GM12872 (cell line): ENCODE data around the gene AFF1.

Experiments
- CTCF ChIP-seq: IDR thresholded peaks from 3 replicates; pipeline ENCODE4 v1.5.1; 2011; ENCODE audit warnings: low read depth, mild to moderate bottlenecking, low read length, moderate library complexity; ENCODE audit not compliant: insufficient read depth

The AFF1 gene

GRCh38 chr4:87025023-87025613 is 90.3 kb downstream of the AFF1 start:
- TF ChIP-seq CTCF: no peak

GRCh38 chr4:87025614-87026041 is 90.8 kb downstream of the AFF1 start:
- TF ChIP-seq CTCF: no peak

GRCh38 chr4:87026800-87027495 is 92.1 kb downstream of the AFF1 start:
- no peak for TF ChIP-seq CTCF

GRCh38 chr4:87029356-87029755 is 94.5 kb downstream of the AFF1 start:
- no peak for TF ChIP-seq CTCF

- no peak for TF ChIP-seq CTCF
Observed at GRCh38 chr4:87030124-87030523, 95.3 kb downstream of the AFF1 start.

- no peak for TF ChIP-seq CTCF
Observed at GRCh38 chr4:87030755-87031441, 96.1 kb downstream of the AFF1 start.

- TF ChIP-seq CTCF: no peak
Observed at GRCh38 chr4:87031920-87032319, 97.1 kb downstream of the AFF1 start.
